ENCODE measurements around the gene PANK4.
"Not testable (repeated sequence)": the region's sequence is repeated elsewhere in the genome, so short reads cannot be mapped to it uniquely, and the experiment has no call there.

The PANK4 gene

DNA sequence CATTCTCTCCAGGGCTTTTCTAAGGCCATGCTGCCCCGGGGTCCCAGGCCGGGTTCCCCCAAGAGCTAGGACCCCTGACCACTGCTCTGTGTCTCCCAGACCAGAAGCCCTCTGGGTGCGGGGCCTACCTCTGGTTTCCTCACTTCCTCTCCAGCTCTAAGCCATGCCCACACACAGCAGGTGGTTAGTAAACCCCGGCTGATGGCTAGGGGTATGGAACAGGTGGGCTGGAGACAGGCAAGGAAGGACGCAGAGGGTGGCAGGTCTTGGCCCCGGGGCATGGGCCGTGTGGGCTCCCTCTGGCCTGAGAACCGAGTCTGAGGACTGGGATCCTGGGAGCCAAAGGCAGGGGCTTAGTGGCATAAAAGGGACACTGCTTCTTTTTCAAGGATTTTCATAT is 66.2 kb downstream of the PANK4 start:
- DNase-seq (ENCODE audit: low spot score), result no peak

GRCh38 chr1:2459757-2460156 is 66.6 kb downstream of the PANK4 start:
- DNase-seq (ENCODE audit: low spot score), result no peak

DNA sequence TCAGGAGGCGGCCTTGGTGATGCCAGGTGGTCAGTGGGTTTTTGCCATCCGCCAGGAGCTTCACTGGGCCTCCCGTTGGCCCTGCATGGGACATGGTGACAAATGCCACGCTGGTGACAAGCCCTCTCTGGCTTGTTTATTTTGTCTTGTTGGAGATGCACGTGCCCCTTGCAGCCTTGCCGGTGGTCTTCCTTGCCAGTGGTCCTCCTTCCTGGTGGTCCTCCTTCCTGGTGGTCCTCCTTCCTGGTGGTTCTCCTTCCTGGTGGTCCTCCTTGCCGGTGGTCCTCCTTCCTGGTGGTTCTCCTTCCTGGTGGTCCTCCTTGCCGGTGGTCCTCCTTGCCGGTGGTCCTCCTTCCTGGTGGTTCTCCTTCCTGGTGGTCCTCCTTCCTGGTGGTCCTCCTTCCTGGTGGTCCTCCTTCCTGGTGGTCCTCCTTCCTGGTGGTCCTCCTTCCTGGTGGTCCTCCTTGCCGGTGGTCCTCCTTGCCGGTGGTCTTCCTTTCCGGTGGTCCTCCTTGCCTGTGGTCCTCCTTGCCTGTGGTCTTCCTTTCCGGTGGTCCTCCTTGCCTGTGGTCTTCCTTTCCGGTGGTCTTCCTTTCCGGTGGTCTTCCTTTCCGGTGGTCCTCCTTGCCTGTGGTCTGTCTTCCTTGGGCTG is 67.2 kb downstream of the PANK4 start:
- DNase-seq (ENCODE audit: low spot score), result not testable (repeated sequence)

DNA sequence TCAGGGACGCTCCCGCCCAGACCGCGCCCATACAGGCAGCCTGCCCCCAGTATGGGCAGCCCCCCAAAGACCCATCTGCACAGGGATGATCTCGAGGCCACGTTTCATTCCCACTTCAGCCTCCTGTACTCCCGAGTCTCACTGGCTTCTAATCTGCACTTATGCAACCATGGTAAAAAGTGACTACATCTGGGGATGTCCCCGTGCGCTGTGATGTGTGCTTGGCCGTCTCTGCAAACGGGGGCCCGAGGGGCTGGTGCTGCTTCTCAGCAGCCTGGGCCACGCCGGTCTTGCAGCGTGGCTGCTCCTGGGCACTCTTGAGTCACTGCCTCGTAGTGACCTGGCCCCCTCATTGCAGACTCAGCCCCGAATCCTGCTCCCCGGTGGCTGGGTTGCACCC is 67.7 kb downstream of the PANK4 start:
- DNase-seq (ENCODE audit: low spot score), result no peak
